NCI-H1930 (cell line): ENCODE measurements around the gene TMEM132C.

Experiments
- DNase-seq, 2 experiments: peaks; one replicate each; lab custom pipeline; 2025; lab: John Stamatoyannopoulos, UW

TMEM132C gene

GRCh38 chr12:128712622-128713021, 445.7 kb downstream of the TMEM132C start:
- DNase-seq, result no peak

- DNase-seq, result no peak
These were observed 448.5 kb downstream of the TMEM132C start for GRCh38 chr12:128715485-128715884.

- no peak for DNase-seq
These were observed 457.6 kb downstream of the TMEM132C start for GRCh38 chr12:128724468-128725046.

- DNase-seq, result no peak
These were observed 459.9 kb downstream of the TMEM132C start for GRCh38 chr12:128726886-128727285.

GRCh38 chr12:128727461-128727860, 460.5 kb downstream of the TMEM132C start:
- DNase-seq, result no peak

GRCh38 chr12:128727999-128728398, 461.0 kb downstream of the TMEM132C start:
- DNase-seq, result no peak

GRCh38 chr12:128729628-128730121, 462.7 kb downstream of the TMEM132C start:
- no peak for DNase-seq

GRCh38 chr12:128734371-128734770, 467.4 kb downstream of the TMEM132C start:
- DNase-seq, result no peak

- no peak for DNase-seq
These were observed 470.5 kb downstream of the TMEM132C start for GRCh38 chr12:128737292-128737966.

GRCh38 chr12:128743916-128744315, 476.9 kb downstream of the TMEM132C start:
- DNase-seq, result no peak

- DNase-seq, result no peak
These were observed 479.1 kb downstream of the TMEM132C start for GRCh38 chr12:128745772-128746689.

GRCh38 chr12:128747441-128747840, 480.5 kb downstream of the TMEM132C start:
- DNase-seq, result no peak

- DNase-seq, result no peak
These were observed 485.4 kb downstream of the TMEM132C start for GRCh38 chr12:128752386-128752785.

- DNase-seq, result no peak
These were observed 486.5 kb downstream of the TMEM132C start for GRCh38 chr12:128753438-128753837.

- DNase-seq, result no peak
These were observed 487.3 kb downstream of the TMEM132C start for GRCh38 chr12:128754275-128754674.

GRCh38 chr12:128755566-128755965, 488.6 kb downstream of the TMEM132C start:
- DNase-seq, result no peak
